Measurements from ENCODE around the gene NELL2.
"Not testable (repeated sequence)": the region's sequence is repeated elsewhere in the genome, so short reads cannot be mapped to it uniquely, and the experiment has no call there.

DNA sequence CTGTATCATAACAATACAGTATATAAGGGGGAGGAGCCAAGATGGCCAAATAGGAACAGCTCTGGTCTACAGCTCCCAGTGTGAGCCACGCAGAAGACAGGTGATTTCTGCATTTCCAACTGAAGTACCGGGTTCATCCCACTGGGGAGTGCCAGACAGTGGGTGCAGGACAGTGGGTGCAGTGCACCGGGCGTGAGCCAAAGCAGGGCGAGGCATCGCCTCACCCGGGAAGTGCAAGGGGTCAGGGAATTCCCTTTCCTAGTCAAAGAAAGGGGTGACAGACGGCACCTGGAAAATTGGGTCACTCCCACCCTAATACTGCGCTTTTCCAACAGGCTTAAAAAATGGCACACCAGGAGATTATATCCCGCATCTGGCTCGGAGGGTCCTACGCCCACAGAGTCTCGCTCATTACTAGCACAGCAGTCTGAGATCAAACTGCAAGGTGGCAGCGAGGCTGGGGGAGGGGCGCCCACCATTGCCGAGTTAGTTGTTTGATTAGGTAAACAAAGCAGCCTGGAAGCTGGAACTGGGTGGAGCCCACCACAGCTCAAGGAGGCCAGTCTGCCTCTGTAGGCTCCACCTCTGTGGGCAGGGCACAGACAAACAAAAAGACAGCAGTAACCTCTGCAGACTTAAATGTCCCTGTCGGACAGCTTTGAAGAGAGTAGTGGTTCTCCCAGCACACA is 134.7 kb downstream of the NELL2 start:
- TF ChIP-seq, protein P1, sequence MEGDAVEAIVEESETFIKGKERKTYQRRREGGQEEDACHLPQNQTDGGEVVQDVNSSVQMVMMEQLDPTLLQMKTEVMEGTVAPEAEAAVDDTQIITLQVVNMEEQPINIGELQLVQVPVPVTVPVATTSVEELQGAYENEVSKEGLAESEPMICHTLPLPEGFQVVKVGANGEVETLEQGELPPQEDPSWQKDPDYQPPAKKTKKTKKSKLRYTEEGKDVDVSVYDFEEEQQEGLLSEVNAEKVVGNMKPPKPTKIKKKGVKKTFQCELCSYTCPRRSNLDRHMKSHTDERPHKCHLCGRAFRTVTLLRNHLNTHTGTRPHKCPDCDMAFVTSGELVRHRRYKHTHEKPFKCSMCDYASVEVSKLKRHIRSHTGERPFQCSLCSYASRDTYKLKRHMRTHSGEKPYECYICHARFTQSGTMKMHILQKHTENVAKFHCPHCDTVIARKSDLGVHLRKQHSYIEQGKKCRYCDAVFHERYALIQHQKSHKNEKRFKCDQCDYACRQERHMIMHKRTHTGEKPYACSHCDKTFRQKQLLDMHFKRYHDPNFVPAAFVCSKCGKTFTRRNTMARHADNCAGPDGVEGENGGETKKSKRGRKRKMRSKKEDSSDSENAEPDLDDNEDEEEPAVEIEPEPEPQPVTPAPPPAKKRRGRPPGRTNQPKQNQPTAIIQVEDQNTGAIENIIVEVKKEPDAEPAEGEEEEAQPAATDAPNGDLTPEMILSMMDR (conservative IDR thresholded peaks at IDR 0.05 in 1 of 2, IDR thresholded peaks at IDR 0.05 in 1 of 2; ENCODE audit: low read depth in 1 of 2, low read length in 2 of 2): not testable (repeated sequence)
- not testable (repeated sequence) for TF ChIP-seq EZH2 (IDR thresholded peaks at IDR 0.05; ENCODE audit: low read length, missing control alignments)
